Stimulated activated CD8-positive, alpha-beta memory T cell treated with anti-CD3 and anti-CD28 coated beads, Interleukin-15, amount 100 ng/mL, for 1 hour (primary cell): ENCODE results near the gene PTX4.

Experiments used
- DNase-seq: peaks from one replicate; pipeline ENCODE4 v3.0.0-alpha.2; 2020; ENCODE audit warnings: low read depth

Gene PTX4

DNA sequence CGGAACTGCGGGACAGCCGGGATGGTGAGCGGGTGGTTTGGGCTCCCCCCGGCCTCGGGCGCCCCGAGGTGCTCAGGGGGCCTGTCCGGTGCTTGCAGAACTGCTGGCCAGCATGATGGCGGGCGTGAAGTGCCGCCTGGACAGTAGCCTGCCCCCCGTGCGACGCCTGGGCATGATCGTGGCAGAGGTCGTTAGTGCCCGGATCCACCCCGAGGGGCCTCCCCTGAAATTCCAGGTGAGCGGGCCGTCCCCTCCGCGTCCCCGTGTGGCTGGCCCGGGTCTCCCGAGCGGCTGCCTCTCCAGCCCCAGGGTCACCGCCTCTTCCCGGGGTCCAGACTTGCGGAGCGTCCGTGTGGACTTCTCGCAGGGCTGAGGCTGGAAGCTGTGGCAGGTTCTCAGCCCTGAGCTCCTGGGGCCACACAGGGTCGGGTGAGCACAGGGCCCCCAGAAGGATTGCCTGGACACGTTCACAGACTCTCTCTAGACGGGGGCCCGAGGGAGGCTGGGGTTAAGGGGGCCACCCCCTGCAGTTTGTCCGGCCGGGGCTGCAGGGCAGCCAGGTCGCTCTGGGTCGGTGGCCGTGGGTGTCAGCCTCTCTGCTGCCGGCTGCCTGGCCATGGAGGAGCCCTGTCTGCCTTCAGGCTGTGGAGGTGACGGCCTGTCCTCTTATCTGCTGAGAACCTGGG lies 11.9 kb upstream of the PTX4 start:
- no peak for DNase-seq

DNA sequence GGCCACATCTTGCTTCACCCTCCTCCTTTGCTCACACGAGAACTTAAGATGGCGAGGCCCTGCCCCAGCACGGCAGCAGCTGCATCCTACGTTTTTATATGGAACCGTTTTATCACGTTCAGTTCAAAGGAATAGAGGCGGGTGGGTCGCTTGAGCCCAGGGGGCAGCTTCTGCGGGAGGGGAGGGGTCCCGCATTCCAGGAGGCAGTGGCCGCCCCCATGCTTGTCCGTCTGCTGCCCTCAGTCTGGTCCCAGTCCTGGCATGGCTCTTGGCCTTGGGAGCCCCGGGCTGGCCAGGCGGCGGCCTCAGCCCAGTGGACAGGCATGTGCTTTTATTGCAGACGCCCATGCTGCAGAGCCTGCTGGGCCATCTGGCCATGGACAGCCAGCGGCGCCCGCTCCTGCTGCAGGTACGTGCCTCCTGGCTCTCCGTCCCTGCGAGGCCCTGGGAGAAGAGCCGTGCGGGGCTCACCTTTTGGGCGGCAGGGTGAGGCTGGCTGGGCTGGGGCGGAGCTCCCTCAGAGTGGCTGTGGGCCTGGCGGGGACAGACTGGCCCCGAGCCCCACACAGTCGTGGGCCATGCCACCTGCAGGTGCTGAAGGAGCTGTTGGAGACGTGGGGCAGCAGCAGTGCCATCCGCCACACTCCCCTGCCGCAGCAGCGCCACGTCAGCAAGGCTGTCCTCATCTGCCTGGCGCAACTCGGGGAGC lies 11.2 kb upstream of the PTX4 start:
- DNase-seq, result no peak

- DNase-seq, result no peak
These were observed 10.3 kb upstream of the PTX4 start for GRCh38 chr16:1498899-1499676.

DNA sequence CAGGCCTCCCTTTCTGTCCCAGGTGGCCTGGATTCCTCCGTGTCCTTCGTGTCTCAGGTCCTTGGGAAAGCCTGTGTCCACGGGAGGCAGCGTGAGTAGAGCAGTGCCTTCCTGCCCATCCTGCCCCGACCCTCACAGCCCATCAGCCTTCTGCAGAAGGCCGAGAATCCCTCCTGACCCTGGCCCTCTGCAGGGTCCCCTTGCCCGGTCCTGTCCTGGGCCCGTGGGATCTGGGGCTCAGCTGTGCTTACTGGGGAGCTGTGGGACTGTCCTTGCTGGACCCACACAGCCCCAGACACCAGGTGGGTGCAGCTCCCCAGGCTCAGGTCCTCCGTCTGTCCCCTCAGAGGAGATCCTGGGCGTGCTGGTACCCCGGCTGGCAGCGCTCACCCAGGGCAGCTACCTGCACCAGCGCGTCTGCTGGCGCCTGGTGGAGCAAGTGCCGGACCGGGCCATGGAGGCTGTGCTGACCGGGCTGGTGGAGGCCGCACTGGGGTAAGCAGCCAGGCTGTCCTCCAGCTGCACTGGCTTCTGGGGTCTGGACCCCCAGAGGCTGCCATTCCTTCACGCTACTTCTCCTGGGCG lies 8.4 kb upstream of the PTX4 start:
- DNase-seq, result no peak

DNA sequence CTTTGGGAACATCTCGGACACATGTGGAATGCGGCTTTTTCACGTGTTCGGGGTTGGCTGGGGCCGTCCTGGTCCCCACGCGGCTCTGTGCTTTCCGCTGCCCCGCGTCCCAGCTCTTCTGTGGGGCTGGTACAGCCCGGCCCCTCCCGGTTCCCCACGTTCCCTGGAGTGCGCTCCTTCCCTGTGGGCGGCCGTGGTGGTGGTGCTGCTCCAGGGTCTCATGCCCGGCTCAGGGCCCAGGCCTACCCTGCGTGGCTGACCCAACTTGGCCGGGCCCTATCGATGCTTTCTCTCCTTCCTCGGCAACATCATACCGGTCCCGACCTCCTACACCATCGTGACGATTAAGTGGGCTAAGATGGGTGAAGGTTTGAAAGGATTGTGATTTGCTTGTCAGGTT lies 7.7 kb upstream of the PTX4 start:
- no peak for DNase-seq

GRCh38 chr16:1495889-1496262 lies 7.1 kb upstream of the PTX4 start:
- DNase-seq, result no peak

DNA sequence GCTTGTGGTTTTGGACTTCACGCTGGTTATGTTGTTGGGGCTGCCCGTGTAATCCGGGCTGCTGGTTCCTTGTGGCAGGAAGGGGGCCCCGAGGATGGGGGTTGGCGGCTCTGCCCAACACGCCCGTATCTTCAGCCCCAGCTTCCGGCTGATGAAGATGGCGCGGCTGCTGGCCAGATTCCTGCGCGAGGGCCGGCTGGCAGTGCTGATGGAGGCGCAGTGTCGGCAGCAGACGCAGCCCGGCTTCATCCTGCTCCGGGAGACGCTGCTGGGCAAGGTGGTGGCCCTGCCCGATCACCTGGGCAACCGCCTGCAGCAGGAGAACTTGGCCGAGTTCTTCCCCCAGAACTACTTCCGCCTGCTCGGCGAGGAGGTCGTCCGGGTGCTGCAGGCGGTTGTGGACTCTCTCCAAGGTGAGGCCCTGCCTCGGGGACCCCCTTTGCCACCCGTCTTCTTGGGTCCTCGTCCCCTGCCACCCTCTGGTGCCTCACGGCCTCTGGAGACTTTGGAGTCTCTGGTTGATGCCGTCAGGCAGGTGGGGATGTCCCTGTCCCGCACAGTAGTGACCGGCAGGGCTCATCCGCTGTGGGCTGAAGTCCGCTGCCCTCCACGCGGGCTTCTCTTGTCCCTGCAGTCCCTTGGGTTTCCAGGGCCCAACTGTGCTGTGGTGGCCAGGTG lies 6.6 kb upstream of the PTX4 start:
- no peak for DNase-seq

- DNase-seq, result no peak
These were observed 6.0 kb upstream of the PTX4 start for GRCh38 chr16:1494711-1495110.

GRCh38 chr16:1494129-1494640 lies 5.4 kb upstream of the PTX4 start:
- no peak for DNase-seq

- no peak for DNase-seq
These were observed 5.0 kb upstream of the PTX4 start for GRCh38 chr16:1493746-1494094.

- peak; percentile 72 for DNase-seq
These were observed 4.4 kb upstream of the PTX4 start, which contains the start of gene TELO2 for GRCh38 chr16:1492923-1493745. TSS of gene TELO2 (plus strand) at chr16:1493360. CDS start at chr16:1494282, 922 bp downstream.

GRCh38 chr16:1492082-1492922 lies 3.6 kb upstream of the PTX4 start:
- no peak for DNase-seq

DNA sequence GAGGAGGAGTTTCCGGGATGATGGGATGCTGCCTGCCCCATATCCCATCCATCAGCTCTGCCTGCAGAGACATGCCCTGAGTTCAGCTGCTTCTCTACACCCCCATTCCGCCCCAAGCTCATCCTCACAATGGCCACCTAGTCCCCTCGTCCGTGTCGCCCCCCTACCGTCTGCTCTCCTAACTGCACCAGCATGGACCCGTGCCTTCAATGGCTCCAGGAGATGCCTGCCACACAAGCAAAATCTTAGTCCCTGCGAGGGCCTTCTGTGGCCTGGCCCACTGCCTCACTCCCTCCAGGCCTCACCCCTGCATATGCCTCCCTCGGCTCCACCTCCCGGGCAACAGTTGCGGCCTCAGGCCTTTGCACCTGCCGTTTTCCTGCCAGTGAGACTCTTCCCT lies 2.6 kb upstream of the PTX4 start:
- no peak for DNase-seq

- no peak for DNase-seq
These were observed 333 bp upstream of the PTX4 start for GRCh38 chr16:1489077-1489476.

DNA sequence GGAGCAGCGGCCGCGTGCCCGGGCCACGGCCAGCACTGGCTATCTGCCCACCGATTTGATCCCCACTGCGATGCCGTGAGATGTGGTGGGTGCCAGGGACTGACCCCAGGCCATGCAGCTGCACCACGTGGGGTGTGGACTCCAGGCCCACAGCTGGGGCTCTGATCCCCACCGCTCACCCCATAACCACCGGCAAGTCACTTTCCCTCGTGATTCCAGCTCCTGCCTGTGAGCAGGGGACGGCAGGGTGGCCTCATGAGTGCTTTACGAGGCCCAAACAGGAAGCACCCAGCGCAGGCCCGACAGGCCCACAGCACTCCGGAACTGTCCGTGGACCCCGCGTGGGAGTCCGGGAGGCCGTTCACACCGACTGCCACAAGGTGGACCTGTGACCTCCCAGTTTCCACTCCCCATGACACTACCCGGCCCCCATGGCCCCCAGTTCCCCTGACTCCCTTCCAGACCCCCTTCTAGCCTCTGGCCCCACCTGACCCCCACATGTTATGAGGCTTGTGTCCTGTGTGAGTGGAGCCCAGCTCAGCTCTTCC lies 616 bp downstream of the PTX4 start:
- DNase-seq, result no peak

DNA sequence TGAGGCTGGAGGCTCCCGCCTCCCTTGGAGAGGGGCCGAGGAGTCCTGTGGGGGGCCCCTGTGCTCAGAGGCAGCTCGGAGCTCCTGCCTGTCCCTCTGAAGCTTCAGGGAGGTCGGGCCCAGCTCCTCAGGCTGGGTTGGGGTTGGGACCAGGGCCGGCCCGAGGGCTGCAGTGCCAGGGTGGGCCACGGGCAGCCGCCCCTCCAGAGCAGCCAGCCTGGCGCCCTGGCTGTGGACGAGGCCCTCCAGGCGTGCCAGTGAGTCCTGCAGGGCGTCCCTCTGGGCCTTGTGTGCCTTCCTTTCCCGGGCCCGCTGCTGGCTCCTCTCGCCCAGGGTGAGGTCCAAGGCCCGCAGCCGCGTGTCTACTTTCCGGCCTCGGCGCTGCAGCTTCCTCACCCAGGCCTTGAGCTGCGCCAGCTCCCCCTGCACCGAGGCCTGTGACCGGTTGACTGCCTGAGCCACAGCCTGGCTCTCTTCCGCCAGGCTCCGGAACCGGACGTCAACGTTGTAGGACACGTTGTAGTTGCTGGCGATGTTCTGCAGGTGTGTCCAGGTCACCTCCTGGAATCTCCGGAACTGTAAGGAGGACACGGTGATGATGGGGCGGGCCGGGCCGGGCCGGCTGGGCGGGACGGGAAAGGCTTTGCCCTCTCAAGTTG lies 1.2 kb downstream of the PTX4 start:
- no peak for DNase-seq

DNA sequence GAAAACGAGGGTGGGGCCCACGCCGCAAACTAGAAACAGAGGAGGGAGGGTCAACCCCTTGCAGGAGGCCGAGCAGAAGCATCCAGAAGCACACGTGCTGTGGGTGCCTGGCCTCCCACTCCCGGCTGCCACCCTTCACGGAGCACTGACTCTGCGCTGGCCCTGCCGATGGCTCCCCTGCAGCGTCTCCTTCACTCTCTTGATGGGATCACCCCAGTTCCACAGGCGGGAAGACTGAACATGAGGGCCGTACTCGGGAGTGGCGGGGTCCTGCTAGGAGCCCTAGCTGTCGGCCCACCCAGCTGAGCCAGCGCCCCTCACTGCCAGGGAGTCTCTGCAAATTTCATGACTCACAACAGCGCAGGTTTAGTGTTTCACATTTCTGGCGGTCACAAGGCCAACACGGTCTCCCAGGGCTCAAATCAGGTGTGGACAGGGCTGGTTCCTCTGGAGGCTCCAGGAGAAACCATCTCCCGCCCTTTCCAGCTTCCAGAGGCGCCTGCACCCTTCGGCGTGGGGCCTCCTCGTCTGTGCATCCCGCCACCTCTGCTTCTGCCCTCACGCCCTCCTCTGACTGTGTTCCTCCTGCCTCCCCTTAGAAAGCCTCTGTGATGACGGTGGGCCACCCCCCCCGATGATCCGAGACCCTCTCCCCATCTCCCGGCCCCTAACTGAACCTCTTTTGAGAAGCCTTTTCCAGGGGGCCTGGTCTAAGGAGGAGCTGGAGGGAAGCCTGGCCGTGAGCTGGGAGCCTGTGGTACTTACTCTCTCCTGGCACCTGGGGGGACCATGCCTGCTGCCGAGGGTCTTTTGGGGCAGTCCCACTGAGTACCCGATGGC lies 2.0 kb downstream of the PTX4 start:
- DNase-seq, result no peak

GRCh38 chr16:1485847-1486496 lies 2.8 kb downstream of the PTX4 start:
- no peak for DNase-seq
